Measurements from ENCODE around the gene CERCAM. TPM values are rescaled to one million over a fixed set of nuclear protein-coding genes. Genes with fewer than 3 reads are reported as not detected.

CERCAM gene
- total RNA-seq, 1 experiment from 2014 or later: 18.7 TPM

DNA sequence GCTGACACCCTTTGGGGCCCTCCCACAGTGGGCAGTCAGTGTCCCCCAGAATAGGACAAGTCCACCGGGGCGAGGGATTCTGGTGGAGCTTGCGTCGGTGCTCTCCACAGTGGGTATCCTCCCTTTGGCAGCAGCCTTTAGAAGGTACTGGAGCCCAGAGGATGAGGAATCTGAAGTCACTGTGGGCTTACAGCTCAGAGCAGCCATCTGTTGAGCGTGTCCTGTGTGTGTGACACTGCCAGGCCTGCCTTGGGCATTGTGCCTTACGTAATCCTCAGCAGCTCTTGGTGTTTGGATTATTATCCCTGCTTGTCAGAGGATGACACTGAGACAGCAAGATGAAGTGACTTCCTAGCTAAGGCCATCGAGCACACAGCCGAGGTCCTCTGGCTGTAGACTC, 36.9 kb upstream of the CERCAM start:
- Mint-ChIP-seq H3K4me1 (ENCODE audit: low read depth, unreplicated experiment) (no peaks in the 10 kb centered on the region), H3K27ac (ENCODE audit: unreplicated experiment) (no peak overlapping the region), H3K36me3 (ENCODE audit: insufficient read depth, unreplicated experiment) (peaks cover 10% of the 10 kb centered on the region), H3K27me3 (ENCODE audit: insufficient read depth, unreplicated experiment) (no peaks in the 10 kb centered on the region), H3K4me3 (ENCODE audit: unreplicated experiment) (no peak overlapping the region), H3K9me3 (ENCODE audit: unreplicated experiment) (no peaks in the 10 kb centered on the region)
- no TSS peak for BruUV-seq (replicated peaks)
- Histone ChIP-seq H3K4me3 (ENCODE audit: low read depth, low read length) (no peak overlapping the region), H3K9me3 (no peaks in the 10 kb centered on the region), H3K36me3 (ENCODE audit: control insufficient read depth, insufficient read depth, low read length) (no peaks in the 10 kb centered on the region), H3K27me3 (replicated peaks; ENCODE audit: control insufficient read depth, insufficient read depth, low read length) (no peaks in the 10 kb centered on the region), H3K4me1 (no peaks in the 10 kb centered on the region)
- DNase-seq: no peak
- ChIA-PET POLR2A (no interaction called here), CTCF (no interaction called here)
- intact Hi-C loops (cut with micrococcal nuclease; ENCODE audit: unreplicated experiment): no loop called here
- TF ChIP-seq, protein P1, sequence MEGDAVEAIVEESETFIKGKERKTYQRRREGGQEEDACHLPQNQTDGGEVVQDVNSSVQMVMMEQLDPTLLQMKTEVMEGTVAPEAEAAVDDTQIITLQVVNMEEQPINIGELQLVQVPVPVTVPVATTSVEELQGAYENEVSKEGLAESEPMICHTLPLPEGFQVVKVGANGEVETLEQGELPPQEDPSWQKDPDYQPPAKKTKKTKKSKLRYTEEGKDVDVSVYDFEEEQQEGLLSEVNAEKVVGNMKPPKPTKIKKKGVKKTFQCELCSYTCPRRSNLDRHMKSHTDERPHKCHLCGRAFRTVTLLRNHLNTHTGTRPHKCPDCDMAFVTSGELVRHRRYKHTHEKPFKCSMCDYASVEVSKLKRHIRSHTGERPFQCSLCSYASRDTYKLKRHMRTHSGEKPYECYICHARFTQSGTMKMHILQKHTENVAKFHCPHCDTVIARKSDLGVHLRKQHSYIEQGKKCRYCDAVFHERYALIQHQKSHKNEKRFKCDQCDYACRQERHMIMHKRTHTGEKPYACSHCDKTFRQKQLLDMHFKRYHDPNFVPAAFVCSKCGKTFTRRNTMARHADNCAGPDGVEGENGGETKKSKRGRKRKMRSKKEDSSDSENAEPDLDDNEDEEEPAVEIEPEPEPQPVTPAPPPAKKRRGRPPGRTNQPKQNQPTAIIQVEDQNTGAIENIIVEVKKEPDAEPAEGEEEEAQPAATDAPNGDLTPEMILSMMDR (IDR thresholded peaks at IDR 0.05; ENCODE audit: insufficient read depth in 1 of 2, low read depth in 1 of 2, low read length in 1 of 2, severe bottlenecking in 1 of 2, unreplicated experiment in 1 of 2): no peak

DNA sequence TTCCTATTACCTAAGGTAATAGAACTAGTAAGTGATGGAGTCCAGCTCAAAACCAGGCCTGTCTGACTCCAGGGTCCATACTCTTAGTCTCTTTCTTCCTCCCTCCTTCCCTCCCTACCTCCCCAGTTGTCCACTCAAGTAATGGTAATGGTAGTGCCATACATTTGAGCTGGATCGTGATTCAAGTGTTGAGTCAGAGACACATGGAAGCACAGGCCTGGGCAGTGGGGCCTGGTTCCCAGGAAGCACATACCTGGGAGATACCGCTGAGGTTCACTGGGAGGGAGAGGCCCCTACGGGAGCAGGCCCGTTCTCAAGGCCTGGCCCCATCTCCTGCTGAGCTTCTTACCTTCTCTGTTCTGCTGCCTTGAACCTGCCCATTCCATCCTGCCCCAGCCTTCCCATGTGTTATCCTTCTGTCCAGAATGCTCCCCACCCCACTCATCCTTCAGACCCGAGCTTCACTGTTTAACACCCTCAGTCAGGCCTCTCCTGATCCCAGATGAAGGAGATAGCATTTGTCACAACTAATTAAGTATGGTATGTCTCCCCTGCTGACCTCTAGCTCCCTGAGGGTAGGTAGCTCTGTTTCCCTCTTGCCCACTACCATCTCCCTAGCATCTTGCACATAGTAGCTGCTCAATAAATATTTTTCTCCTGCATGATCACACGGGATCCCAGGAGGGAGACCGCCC, 35.7 kb upstream of the CERCAM start:
- ChIA-PET CTCF (no interaction called here), POLR2A (no interaction called here)
- TF ChIP-seq, protein P1 (IDR thresholded peaks at IDR 0.05; ENCODE audit: insufficient read depth in 1 of 2, low read depth in 1 of 2, low read length in 1 of 2, severe bottlenecking in 1 of 2, unreplicated experiment in 1 of 2): no peak
- Histone ChIP-seq H3K4me3 (ENCODE audit: low read depth, low read length) (no peak overlapping the region), H3K36me3 (ENCODE audit: control insufficient read depth, insufficient read depth, low read length) (no peaks in the 10 kb centered on the region), H3K27me3 (replicated peaks; ENCODE audit: control insufficient read depth, insufficient read depth, low read length) (no peaks in the 10 kb centered on the region), H3K4me1 (no peaks in the 10 kb centered on the region), H3K9me3 (no peaks in the 10 kb centered on the region)
- DNase-seq: no peak
- intact Hi-C loops (cut with micrococcal nuclease; ENCODE audit: unreplicated experiment): no loop called here
- peaks cover 8% of the 10 kb centered on the region for H3K36me3 Mint-ChIP-seq (ENCODE audit: insufficient read depth, unreplicated experiment)
- no peaks in the 10 kb centered on the region for H3K4me1 Mint-ChIP-seq (ENCODE audit: low read depth, unreplicated experiment)
- H3K4me3 Mint-ChIP-seq (ENCODE audit: unreplicated experiment): no peak overlapping the region
- no peaks in the 10 kb centered on the region for H3K27me3 Mint-ChIP-seq (ENCODE audit: insufficient read depth, unreplicated experiment)
- H3K27ac Mint-ChIP-seq (ENCODE audit: unreplicated experiment): no peak overlapping the region
- H3K9me3 Mint-ChIP-seq (ENCODE audit: unreplicated experiment): no peaks in the 10 kb centered on the region
- no TSS peak for BruUV-seq (replicated peaks)

DNA sequence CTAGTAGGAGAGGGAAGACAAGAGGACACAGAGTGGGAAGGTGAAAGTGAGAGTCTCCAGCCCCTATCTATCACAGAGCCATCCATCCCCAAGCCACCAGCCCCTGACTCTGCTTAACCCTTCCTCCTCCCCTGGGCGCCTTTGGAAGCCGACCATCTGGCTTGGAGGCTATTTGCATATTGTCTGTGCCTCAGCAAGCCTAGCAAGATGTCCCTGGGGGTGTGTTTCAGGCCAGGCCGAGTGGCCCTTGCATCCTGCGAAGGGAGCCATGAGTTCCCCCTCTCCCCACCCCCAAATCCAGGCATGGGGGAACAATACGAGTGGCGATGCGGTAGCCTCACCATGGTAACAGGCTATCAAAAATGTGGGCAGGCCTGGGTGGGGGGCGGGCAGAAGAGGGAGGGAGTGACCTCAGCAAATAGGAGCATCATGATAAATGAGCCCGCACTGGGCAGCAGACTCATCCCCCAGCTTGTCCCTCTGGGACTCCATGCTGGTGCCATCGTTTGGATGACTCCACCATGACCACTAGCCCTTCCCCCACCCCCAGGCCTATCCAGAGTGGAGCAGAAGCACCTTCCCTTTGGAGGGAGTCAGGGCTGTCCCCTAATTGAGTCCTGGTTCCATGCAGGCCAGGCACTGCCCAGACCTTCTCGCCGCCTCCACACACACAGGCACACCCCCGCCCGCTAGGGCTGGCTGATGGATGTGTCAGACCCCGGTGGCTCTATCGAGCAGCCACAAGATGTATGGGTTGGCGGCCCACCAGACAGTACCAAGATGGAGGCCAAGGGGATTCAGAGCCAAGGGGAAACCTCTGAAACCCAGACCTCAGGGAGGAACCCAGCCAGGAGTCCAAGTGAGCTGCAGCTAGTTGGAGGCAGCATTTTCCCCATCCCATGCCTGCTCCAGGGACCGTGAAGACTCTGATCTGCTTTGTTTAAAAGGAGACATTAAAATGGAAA, 34.9 kb upstream of the CERCAM start:
- H3K4me3 ChIP-seq (ENCODE audit: low read depth, low read length): no peak overlapping the region
- no peaks in the 10 kb centered on the region for H3K36me3 ChIP-seq (ENCODE audit: control insufficient read depth, insufficient read depth, low read length)
- TF ChIP-seq, protein P1 (IDR thresholded peaks at IDR 0.05; ENCODE audit: insufficient read depth in 1 of 2, low read depth in 1 of 2, low read length in 1 of 2, severe bottlenecking in 1 of 2, unreplicated experiment in 1 of 2): no peak
- no peak overlapping the region for H3K27ac Mint-ChIP-seq (ENCODE audit: unreplicated experiment)
- intact Hi-C loops (cut with micrococcal nuclease; ENCODE audit: unreplicated experiment): no loop called here
- DNase-seq: no peak
- H3K36me3 Mint-ChIP-seq (ENCODE audit: insufficient read depth, unreplicated experiment): peaks cover 9% of the 10 kb centered on the region
- no peaks in the 10 kb centered on the region for H3K27me3 ChIP-seq (replicated peaks; ENCODE audit: control insufficient read depth, insufficient read depth, low read length)
- no peak overlapping the region for H3K4me3 Mint-ChIP-seq (ENCODE audit: unreplicated experiment)
- no peaks in the 10 kb centered on the region for H3K9me3 Mint-ChIP-seq (ENCODE audit: unreplicated experiment)
- CTCF ChIA-PET: no interaction called here
- no peaks in the 10 kb centered on the region for H3K27me3 Mint-ChIP-seq (ENCODE audit: insufficient read depth, unreplicated experiment)
- POLR2A ChIA-PET: no interaction called here
- H3K9me3 ChIP-seq: no peaks in the 10 kb centered on the region
- BruUV-seq (replicated peaks): no TSS peak
- H3K4me1 Mint-ChIP-seq (ENCODE audit: low read depth, unreplicated experiment): no peaks in the 10 kb centered on the region
- H3K4me1 ChIP-seq: no peaks in the 10 kb centered on the region

All from Caco-2 (cell line).